Right lobe of liver (tissue), 6 donors: ENCODE measurements around the gene TFAP2C. TPM values are rescaled to one million over a fixed set of nuclear protein-coding genes. Genes with fewer than 3 reads are reported as not detected.

Experiments used
- ATAC-seq, 4 donors: fragments of 200-7000 bp; cut with Tn5 transposase; one replicate each; pipeline ENCODE4 v1.9.1; 2020; ENCODE audit warnings: mild to moderate bottlenecking in 4 of 4, moderate library complexity in 4 of 4
- DNase-seq, 3 donors: peaks; one replicate each; pipeline ENCODE4 v3.0.0-alpha.2; 2020
- H3K27ac ChIP-seq, 3 donors: fragments of 200-600 bp; one replicate each; pipeline ENCODE4 v1.8.0; 2022
- H3K27me3 ChIP-seq, 2 donors: fragments of 200-600 bp; one replicate each; pipeline ENCODE4 v1.8.0; 2022
- H3K36me3 ChIP-seq, 4 donors: fragments of 200-600 bp; sonication (generic) in 1 of 4; one replicate each; pipeline versions ENCODE4 v1.5.1 to v1.8.0; 2017 to 2022; ENCODE audit warnings: control low read depth in 1 of 4
- H3K4me1 ChIP-seq, 4 donors: fragments of 200-600 bp; sonication (generic) in 1 of 4; one replicate each; pipeline versions ENCODE4 v1.5.1 to v1.8.0; 2017 to 2022; ENCODE audit warnings: control low read depth in 1 of 4
- H3K4me3 ChIP-seq, 3 donors: fragments of 200-600 bp; one replicate each; pipeline ENCODE4 v1.8.0; 2022
- H3K9me3 ChIP-seq, 4 donors: fragments of 200-600 bp; sonication (generic) in 1 of 4; one replicate each; pipeline versions ENCODE4 v1.5.1 to v1.8.0; 2017 to 2022; ENCODE audit warnings: control low read depth in 1 of 4
- POLR2A ChIP-seq: fragments of 450-650 bp; IDR thresholded peaks from one replicate; pipeline ENCODE4 v1.6.1; 2017; ENCODE audit warnings: antibody characterized with exemption, mild to moderate bottlenecking
- WGBS: methylation state at CpG from one replicate; pipeline ENCODE4 v1.1.6; 2018; ENCODE audit warnings: low coverage, low lambda C conversion rate; ENCODE audit not compliant: insufficient coverage; ENCODE audit errors: missing lambda C conversion rate; 5-methylcytosine and 5-hydroxymethylcytosine counted together
- intact Hi-C, 2 donors: fragments of 100-400 bp; cut with DNase I; formaldehyde crosslinking; loops; one replicate each; pipeline versions ENCODE4 v1.11.2 to v1.14.1; 2022
- total RNA-seq, 6 experiments: library from RNA; depleted of rRNA in 2 of 6; stranded (reverse); fragments of >200 nt in 2 of 6; fragmentation: NEBNext Ultra II Directional in 3 of 6; extraction: Animal tissue kit (Norgen Biotek cat#: 25700) in 3 of 6; gene quantifications; one replicate each; pipeline versions ENCODE4 v1.1.0 to v1.2.4, GENCODE V29; 2016 to 2023
- TF ChIP-seq, protein P1 (sequence below), 4 donors: fragments of 200-600 bp in 3 of 4; fragments of 450-650 bp in 1 of 4; IDR thresholded peaks; one replicate each; pipeline versions ENCODE4 v1.5.1 to v1.8.0; 2016 to 2022; ENCODE audit warnings: antibody characterized with exemption in 4 of 4, mild to moderate bottlenecking in 2 of 4
- donor health status: DM: no; HTN: yes; CAD: no.
- donor health status: DM: no; HTN: no; CAD: no.
- donor health status: DM: no; HTN: no; CAD: no.
- donor health status: DM: no; HTN: yes; CAD: no.
- donor health status: DM: no; HTN: yes; CAD: no.

Gene TFAP2C
- total RNA-seq, 6 experiments from 2014 or later: not detected

DNA sequence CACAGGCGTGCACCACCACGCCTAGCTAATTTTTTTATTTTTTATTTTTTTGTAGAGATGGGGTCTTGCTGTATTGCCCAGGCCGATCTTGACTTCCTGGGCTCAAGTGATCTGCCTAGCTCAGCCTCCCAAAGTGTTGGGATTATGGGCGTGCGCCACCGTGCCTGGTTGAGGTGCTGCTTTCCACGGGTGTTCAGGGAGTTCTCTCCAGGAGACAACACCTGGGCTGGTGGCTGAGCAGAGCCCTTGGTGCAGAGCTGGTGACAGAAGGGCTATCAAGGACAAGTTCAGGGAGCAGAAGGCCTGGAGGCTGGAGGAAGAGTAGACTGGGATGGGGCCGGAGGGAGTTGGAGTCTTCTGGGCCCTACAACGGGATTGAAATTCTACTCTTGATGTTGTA, 34.6 kb downstream of the TFAP2C start:
- no peaks in the 10 kb centered on the region for H3K27me3 ChIP-seq

GRCh38 chr20:56664796-56665195, 35.7 kb downstream of the TFAP2C start:
- ATAC-seq: no peak
- Histone ChIP-seq H3K36me3 (no peaks in the 10 kb centered on the region), H3K4me1 (no peaks in the 10 kb centered on the region), H3K4me3 (no peak overlapping the region), H3K27ac (no peak overlapping the region), H3K9me3 (no peaks in the 10 kb centered on the region), H3K27me3 (no peaks in the 10 kb centered on the region)
- intact Hi-C loops: no loop called here
- TF ChIP-seq, protein P1, sequence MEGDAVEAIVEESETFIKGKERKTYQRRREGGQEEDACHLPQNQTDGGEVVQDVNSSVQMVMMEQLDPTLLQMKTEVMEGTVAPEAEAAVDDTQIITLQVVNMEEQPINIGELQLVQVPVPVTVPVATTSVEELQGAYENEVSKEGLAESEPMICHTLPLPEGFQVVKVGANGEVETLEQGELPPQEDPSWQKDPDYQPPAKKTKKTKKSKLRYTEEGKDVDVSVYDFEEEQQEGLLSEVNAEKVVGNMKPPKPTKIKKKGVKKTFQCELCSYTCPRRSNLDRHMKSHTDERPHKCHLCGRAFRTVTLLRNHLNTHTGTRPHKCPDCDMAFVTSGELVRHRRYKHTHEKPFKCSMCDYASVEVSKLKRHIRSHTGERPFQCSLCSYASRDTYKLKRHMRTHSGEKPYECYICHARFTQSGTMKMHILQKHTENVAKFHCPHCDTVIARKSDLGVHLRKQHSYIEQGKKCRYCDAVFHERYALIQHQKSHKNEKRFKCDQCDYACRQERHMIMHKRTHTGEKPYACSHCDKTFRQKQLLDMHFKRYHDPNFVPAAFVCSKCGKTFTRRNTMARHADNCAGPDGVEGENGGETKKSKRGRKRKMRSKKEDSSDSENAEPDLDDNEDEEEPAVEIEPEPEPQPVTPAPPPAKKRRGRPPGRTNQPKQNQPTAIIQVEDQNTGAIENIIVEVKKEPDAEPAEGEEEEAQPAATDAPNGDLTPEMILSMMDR (IDR thresholded peaks at IDR 0.05): no peak
- DNase-seq: no peak
- 100% methylated on average over 1 of the region's 1 CpG for WGBS

More for the DNA sequence above, 34.6 kb downstream of the TFAP2C start:
- DNase-seq: no peak
- Histone ChIP-seq H3K36me3 (no peaks in the 10 kb centered on the region), H3K4me3 (no peak overlapping the region), H3K4me1 (no peaks in the 10 kb centered on the region), H3K27ac (no peak overlapping the region), H3K9me3 (no peaks in the 10 kb centered on the region)
- TF ChIP-seq POLR2A: no peak
- TF ChIP-seq, protein P1 (IDR thresholded peaks at IDR 0.05): no peak
- 77% methylated on average over 9 of the region's 9 CpGs for WGBS
- ATAC-seq: no peak
- intact Hi-C loops: no loop called here

- Histone ChIP-seq H3K9me3 (no peaks in the 10 kb centered on the region), H3K36me3 (no peaks in the 10 kb centered on the region), H3K4me3 (no peak overlapping the region), H3K27me3 (no peaks in the 10 kb centered on the region), H3K4me1 (no peaks in the 10 kb centered on the region), H3K27ac (no peak overlapping the region)
- 75% methylated on average over 6 of the region's 12 CpGs for WGBS
- intact Hi-C loops: no loop called here
- ATAC-seq (no peak), DNase-seq (no peak)
- TF ChIP-seq, protein P1 (IDR thresholded peaks at IDR 0.05): no peak
- no peak for TF ChIP-seq POLR2A
Observed at GRCh38 chr20:56665806-56666205, 36.7 kb downstream of the TFAP2C start.

DNA sequence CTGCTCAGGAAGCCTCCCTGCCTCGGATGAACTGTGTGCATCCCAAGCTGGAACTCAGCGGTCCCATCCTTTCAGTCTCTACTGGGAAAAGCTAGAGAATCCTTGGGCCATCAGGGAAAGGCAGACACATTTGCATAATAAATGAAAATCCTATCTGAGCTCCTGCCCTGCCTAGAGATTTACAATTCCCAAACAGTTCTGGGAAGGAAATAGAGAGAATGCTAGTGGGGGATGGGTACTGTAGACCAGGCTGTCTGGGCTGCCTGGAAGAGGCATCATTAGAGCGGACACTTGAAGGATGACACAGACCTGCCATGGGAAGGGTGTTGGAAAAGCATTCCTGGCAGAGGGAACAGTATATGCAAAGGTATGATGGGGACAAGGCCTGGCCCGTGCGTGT, 44.3 kb downstream of the TFAP2C start:
- intact Hi-C loops: no loop called here
- Histone ChIP-seq H3K27ac (no peak overlapping the region), H3K9me3 (no peaks in the 10 kb centered on the region), H3K4me1 (no peaks in the 10 kb centered on the region), H3K27me3 (no peaks in the 10 kb centered on the region), H3K36me3 (no peaks in the 10 kb centered on the region), H3K4me3 (no peak overlapping the region)
- DNase-seq (no peak), ATAC-seq (no peak)
- TF ChIP-seq, protein P1 (IDR thresholded peaks at IDR 0.05): no peak
- TF ChIP-seq POLR2A: no peak
- 65% methylated on average over 3 of the region's 5 CpGs for WGBS

DNA sequence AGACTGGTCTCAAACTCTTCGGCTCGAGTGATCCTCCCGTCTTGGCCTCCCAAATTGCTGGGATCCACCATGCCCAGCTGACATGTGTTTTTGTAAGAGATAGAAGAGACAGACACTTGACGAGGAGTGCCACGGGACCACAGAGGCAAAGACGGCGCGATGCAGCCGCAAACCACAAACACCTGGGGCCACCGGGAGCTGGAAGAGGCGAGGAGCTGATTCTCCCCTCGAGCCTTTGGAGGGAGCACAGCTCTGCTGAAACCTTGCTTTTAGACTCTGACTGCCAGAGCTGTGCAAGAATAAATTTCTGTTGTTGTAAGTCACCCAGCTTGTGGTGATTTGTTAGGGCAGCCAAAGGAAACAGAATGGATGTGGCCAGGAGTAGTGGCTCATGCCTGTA, 46.9 kb downstream of the TFAP2C start:
- no peak overlapping the region for H3K4me3 ChIP-seq
- H3K4me1 ChIP-seq: no peaks in the 10 kb centered on the region
- no peaks in the 10 kb centered on the region for H3K27me3 ChIP-seq
- no peak overlapping the region for H3K27ac ChIP-seq
- WGBS: 55% methylated on average over 10 of the region's 12 CpGs
- no peaks in the 10 kb centered on the region for H3K36me3 ChIP-seq
- intact Hi-C loops: no loop called here
- ATAC-seq (no peak), DNase-seq (no peak)
- TF ChIP-seq POLR2A: no peak
- TF ChIP-seq, protein P1 (IDR thresholded peaks at IDR 0.05): no peak
- no peaks in the 10 kb centered on the region for H3K9me3 ChIP-seq
